ENCODE measurements around the gene PDZD4.
"Not testable (repeated sequence)": the region's sequence is repeated elsewhere in the genome, so short reads cannot be mapped to it uniquely, and the experiment has no call there.

Gene PDZD4

DNA sequence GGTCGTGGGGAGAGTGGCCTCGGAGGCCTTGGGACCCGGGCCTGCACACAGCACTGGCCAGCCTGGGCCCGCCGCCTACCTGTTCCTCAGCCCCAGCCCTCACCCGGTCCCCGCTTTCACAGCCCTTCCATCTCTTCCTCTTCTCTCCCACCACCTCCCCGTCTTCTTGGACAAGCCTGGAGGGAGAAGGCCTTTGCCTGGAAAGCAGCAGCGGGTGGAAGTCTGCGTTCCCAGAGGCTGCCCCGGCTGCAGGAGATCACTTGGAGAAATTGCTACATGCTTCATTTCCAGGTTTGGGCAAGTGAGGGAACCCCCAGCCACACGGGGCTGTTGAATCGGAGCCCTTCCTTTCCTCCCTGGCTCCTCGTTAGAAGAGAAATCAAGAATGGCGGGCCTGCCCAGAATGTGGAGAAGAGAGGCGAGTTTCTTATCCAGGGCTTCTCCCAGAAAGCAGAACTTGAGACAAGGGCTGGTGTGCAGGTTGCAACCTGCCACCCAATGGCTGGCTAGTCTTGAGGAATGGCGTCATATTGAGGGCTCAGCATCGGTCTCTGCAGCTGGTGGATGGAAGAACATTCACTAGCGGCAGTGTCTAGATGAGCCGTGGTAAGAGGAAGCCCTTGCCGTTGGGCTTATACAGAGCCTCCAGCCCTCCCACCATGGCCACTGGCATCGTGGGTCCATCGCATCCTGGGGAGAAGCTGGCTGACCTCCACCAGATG, 1.2 kb upstream of the PDZD4 start:
- no peak for DNase-seq

DNA sequence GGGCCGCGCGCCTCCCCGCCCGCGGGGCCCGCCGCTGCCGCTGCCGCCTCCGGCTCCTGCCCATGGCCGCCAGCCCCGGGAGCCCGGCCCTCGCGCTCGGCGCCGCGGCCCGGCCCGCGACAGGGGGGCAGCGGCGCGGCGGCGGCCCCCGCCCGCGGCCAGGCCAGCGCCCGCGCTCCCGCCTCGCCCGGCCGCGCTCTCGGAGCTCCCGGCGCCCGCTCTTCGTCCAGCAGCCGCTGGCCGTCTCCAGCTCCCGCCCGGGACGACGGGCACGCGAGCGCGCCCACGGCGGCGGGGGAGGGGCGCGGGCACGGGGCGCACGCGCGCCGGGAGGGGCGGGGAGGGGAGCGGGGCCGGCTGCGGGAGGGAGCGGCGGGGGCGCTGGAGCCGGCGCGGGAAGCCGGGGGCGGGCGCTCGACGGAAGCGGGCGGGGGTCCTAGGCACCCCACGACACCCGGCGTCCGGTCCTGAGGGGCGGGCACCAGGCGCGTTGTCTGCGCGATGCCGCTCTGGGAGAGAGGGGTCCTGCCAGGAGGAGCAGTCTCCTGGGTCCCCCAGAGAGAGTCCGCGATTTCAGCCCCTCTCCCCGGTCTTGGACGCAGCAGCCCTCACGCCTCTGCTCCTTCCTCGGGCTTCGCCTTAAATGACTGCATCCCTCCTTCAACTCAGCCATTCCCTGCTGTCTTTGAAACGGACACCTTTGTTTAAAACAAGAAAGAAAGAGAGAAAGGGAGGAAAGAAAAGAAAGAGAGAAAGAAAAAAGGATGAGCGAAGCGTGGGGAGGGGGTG, 490 bp upstream of the PDZD4 start:
- no peak for DNase-seq

DNA sequence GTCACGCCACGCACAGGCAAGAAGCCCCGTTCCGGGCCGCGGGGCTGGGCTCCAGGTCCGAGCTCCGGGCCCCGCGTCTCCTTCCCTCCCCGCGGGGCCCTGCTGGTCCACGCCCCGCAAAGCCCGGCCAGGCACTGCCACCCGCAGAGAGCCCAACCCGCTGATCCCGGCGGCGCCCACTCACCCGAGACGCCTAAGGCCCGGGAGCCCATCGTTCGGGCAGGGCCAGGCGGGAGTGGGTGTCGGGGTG, 870 bp downstream of the PDZD4 start:
- no peak for DNase-seq

DNA sequence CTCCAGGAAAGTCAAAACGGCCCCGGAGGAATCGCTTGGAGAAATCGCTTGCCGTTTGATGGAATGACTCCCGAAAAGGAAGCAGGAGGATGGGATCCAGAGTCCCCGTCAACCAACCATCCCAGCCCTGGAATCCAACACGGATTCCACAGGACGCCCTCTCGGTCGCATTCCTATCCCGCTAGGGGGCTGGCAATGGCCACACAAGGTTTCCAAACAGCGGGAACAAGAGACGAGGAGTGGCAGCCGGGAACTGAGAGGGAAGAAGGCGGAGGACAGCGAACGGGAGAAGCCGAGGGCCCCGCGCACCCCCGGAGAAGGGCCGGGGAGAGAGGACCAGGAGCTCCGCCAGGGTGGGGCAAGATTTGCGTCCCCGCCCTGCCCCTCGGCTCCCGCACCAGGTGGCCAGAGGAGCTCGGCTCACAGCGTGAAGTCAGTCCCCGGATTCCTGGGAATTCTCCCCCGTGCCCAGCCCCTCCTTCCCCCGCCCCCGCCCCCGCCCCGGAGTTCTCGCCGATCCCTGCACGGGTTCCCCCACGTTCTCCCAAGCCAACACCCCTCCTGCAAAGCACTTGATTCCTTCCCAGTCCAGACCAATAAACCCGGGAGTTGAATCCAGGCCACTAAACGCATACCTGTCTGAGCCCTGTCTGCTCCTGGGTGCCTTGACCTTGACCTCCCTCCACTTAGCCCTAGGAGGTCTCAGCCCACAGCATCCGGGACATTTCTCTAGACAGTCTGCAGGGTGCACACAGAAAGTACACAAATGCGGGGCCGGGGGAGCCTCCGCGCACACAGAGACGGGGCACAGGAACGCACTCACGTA, 1.4 kb downstream of the PDZD4 start:
- no peak for DNase-seq

DNA sequence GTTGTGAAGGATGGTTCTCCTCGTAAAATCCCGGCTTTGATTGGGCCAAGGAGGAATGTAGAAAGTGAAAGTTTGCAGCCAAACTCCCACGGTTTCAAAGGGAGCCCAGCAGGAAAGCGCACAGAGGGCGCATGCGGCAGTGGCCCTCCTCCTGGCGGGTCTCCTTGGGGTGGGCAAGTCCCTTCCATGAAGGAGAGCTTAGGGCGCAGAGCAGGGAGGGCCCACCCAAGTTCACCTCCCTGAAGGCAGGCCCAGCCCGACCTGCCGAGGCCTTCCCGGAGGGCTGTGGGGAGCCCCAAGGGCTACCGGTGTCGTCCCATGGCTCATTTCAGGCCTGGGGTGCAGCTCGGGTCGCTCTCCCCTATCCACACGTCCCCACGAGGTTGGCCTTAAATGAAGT, 2.0 kb downstream of the PDZD4 start:
- no peak for DNase-seq

DNA sequence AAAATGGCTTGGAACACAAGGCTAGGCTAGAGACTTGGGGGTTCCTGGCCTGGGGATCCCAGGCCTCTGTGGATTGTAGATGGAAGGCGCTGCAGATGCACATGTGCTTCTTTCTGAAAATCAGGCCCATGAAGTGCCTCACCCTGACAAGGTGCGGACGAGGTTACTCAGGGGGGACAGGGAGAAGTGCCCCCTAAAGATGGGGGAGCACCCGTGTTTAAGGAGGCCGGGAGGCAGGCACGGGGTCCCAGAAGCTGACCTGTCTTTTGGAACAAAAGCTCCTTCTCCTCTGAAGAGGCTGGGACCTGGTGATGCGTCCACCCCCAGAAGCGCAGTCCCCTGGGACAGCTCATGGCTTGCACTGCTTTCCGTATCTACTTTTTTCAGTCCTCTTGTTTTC, 2.4 kb downstream of the PDZD4 start:
- no peak for DNase-seq

DNA sequence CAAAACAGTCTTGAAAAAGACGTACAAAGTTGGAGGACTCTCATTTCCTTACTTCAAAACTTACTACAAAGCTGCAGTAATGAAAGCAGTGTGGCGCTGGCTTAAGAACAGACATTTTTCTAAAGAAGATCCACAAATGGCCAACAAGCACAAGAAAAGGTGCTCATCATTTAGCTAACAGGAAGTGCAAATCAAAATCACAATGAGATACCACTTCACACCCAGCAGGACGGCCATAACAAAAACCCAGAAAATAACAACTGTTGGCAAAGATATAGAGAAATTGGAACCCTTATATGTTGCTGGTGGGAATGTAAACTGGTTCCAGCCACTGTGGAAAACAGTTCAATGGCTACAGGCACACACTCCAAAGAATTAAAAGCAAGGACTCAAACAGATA, 3.3 kb downstream of the PDZD4 start:
- DNase-seq: no peak

DNA sequence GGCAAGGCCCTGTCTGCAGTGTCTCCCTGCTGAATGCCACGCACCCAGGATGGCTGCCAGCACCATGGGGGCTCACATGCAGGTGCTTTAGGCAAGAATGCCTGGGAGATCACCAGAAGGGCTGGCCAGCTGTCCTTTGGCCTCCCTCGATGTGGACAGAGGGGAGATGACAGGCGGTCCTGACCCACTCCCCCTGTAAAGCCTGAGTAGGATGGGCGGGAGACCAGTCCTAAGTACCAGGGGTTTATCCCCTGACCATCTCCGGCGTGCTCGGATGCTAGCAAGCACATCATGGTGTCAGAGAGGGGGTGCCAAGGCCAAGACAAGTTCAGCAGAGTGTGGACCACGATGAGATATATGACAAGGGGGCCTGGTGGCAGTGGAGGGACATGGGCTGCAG, 5.3 kb downstream of the PDZD4 start:
- no peak for DNase-seq

DNA sequence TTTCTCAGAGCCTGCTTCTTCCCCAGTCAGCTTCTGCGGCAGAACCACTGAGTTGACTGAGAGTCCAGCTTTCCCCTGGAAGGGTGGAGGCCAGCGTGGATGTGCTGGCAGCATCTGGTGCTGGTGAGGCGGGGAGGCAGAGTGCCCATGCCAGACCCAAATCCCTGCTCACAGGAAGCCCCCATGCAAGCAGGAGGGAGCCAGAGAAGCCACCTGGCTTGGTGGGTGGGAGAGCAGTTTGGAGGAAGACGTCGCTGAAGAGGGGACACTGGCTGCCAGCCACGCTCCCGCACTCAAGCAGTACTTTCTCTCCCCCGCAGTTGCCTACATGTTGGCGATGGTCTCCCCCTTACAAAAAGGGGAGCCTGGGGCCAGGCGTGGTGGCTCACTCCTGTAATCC, 6.0 kb downstream of the PDZD4 start:
- no peak for DNase-seq

DNA sequence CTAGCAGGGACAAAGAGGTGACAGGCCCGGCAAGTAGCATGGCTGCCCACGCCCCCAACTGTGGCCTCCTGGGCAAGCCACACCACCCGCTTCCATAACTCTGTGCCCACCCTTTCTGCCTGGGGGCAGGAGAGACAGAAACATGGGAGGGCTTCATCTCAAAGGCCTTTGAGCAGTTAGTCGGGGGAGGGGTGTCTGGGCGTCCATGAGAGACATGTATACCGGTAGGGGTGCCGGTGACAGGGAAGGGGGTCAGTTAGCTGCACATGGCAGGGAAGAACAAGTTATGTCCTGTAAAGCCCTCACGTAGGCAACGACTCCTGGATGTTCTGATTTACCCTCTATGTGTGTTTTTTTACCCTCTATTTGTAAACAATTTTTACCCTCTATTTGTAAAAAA, 9.3 kb downstream of the PDZD4 start:
- no peak for DNase-seq

DNA sequence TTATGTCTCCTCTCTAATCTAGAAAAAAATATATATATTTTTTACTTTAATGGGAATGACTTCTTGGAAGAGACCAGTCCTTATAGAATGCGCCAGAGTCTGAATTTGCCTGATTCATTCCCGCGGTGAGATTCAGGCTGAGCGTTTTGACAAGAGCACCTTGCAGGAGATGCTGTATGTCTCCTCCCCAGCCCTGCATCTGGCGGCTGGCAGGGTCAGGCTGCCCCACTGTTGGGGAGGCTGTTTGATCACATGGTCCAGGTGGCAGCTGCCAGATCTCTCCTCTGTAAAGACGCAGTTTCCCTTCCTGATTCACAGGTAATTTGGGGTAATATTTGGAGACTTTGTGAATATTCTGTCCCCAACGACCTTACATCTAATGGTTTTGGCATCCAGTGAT, 9.7 kb downstream of the PDZD4 start:
- no peak for DNase-seq

DNA sequence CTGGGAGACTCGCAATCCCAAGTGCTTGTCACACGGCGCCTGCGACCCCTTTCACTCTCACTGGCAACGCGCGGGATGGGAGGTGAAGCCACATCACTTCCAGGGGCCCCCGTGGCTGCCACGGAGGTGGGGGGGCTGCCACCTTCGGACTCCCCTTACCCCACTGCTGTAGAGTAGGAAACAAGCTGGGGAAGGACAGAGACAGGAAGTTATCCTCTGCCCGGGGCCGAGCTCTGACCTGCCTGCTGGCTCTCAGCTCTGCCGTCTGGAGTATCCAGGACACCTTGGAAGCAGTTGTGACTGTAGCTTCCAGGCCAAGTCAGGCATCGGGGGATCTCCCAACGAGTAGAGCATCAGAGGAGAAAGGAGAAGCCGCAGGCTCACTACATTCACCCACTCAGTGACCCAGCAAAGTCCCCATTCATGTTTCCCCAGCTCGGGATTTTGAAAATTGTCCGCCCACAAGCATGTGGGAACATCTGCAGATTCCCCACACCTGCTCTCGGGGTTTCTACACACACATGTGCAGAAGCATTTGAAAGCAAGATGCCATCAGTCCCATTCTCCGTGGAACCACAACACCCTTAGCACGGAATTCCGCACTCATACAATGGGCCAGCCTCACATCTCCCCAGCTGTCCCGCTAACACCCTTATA, 10.8 kb downstream of the PDZD4 start:
- no peak for DNase-seq

DNA sequence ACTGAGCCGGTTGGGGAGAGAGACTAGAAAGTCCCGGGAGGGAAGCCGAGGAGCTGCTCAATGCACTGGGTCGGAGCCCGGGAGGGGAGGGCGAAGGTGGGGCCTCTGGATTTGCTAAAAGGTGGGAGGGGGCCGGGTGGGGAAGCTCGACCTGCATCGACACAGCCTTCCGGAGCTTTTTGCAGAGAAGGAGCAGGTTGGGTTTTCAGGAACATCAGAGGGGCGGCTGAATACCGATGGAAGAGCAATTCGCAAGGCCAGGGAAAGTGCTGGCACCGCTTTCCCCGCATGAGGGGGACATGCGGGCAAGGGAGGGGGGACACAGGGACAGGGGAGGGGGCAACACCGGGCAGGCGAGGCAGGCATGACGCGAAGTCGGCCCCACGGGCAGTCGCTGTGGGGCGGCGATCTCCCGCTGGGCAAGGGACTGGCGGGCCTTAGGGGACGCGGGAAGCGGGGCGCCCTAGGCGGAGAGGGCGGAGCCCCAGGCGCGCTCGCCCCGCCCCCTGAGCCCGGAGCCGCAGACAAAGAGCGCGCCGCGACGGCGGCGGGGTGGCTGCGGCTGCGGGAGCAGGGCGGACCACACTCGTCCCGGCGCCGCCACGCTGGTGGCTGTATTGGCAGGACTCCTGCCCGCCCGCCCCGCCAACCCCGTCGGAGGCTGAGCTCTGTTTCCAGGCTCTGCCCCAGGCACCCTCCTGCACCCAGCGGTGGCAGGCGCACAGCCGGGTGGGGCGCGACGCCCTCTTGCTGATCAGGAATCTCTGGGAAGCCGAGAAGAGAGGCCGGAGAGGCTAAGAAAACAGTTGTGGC, 11.6 kb downstream of the PDZD4 start:
- no peak for DNase-seq

DNA sequence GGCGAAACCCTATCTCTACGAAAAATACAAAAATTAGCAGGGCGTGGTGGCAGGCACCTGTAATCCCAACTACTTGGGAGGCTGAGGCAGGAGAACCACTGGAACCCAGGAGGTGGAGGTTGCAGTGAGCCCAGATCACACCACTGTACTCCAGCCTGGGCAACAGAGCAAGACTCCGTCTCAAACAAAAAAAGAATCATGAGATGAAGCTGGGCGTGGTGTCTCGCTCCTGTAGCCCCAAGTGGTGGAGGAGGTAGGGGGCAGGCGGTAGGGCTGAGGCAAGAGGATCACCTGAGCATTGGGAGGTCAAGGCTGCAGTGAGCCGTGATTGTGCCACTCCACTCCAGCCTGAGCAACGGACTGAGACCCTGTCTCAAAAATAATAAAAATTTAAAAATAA, 12.3 kb downstream of the PDZD4 start:
- DNase-seq: not testable (repeated sequence)

DNA sequence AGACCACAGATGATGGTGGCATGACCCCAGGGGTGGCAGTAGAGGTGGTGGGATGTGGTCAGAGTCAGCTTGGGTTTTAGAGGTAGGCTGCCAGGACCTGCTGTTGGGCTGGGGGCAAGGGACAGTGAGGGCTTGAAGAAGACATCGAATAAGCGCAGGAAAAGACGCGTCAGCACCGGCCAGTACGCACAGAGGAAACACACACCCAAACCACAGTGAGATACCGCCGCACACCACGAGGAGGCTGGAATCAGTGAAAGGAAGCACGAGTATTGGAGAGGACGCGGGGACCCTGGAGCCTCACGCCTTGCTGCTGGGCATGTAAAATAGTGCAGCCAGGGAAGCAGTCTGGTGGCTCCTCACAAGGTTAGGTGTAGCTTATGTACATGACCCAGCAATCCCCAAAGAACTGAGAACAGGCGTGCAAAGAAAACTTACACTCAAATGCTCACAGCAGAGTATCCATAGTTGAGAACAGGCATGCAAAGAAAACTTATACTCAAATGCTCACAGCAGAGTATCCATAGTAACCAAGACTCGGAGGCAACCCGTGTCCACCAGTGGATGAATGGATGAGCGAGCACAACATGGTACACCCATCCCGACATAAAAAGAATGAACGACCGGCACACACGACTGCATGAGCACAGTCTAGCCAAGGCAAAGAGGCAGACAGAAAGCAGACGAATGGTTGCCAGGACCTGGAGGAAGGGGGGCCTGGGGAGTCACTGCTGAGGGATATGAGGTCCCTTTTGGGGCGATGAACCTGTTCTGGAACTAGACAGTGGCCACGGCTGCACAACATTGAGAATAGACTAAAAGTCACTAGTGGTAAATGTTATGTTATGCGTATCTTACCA, 13.3 kb downstream of the PDZD4 start:
- DNase-seq: no peak

DNA sequence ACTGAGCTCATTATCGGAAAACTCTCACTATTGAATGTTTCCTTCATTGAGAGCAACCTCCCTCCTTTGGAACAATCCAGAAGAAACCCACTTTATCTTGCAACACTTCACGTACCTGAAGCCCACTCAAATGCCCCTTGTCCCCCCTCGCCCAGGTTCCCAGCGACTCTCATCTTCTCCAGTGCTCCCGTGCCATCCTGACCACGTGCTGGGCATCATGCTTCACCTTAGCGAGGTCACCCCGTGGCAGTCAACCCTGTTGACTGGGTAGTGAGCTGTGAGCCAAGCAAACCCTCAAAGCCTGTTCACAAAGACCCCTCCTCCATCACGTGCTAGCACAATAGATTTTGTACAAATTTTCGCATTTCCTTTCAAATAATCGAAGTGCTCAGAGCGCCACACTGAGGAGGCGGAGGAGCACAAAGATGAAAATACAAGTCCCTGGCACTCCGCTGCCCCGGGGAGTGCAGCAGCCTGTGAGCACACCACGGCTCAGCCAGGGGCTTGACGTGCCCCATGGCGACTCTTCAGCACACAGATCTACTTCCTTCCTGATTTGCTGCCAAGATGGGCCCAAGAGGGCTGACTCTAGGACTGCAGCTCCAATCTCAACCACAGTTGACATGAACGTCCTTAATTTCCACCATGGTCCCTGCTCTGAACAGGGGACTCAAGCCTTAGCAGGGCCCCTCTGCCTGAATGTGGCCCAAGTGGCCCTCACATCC, 15.6 kb downstream of the PDZD4 start:
- no peak for DNase-seq

DNA sequence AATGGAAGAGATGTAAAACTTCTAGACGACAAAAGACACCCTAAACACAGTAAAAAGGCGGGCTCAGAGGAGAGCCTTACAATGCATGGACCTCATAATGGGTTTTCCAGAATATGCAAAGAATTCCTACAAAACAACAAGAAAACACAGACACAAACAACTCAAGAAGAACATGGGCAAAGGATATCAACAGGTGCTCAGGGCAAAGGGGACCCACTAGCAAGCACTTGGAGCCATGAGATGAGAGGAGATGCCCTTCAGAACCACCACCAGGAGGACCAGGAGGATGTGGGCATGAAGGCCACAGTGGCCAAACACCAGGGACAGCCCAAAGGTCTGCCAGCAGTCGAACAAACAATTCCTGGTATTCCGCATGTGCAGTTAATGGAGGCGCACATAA, 17.2 kb downstream of the PDZD4 start:
- DNase-seq: no peak

DNA sequence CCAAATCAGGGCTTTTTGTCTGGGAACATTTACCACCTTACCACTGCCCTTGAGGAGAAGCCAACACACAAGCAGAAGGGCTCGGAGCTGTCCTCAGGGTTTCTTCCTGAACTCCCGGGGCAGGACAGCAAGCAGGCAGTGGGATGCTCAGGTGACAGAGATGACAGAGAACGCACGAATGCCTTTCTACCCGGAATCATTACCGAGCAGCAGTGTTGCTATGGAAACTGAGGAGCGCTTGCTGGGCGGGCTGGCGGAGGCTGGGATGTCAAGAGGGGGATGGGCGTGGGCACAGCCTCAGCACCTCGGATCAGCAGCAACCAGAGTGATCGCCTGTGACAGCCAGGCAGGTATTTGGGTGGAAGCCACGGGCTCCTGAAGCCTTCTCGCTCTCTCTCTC, 18.1 kb downstream of the PDZD4 start:
- DNase-seq: no peak

DNA sequence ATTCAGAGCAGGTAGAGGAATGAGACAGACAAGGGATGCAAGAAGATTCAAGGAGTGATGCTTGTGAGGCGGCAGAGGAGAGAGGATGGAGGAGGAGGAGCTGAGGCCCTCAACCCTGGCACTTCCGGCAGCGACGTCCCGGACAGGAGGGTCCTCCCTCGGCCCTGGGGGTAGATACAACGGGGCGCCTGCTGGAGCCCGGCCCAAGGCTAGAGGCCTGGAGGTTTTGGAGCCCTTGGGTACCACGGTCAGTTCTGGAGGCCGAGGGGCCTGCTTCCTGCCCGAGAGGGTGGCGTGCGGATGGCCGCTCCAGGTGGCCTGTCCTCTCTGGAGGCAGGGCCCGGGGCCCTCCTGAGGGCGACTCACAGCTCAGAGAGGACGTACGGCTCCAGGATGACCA, 22.4 kb downstream of the PDZD4 start:
- DNase-seq: no peak

DNA sequence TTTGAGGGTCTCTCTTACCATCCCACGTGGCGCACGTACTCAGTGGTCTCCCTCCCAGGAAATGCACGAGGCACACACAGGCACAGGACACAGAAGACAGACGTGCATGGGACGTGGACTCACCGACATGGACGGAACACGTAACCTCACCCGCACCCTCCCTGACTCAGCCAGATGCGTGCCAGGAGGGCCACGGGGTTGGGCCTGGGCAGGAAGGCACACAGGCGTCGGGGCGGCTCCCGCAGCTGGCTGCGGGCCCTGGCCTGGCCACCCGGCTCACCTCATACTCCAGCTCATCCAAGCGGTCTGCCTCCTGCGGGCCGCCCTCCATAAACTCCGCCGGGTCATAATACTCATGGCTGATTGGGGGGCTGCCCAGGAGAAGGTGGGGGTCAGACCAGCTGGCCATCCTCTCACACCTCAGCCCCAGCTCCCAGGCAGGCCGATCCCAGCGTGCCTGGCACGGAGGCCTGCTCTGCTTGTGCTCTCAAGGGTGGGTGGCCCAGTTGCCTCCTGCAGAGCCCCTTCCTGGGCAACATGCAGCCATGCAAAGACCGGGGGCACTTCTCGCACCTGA, 23.3 kb downstream of the PDZD4 start:
- DNase-seq: no peak

DNA sequence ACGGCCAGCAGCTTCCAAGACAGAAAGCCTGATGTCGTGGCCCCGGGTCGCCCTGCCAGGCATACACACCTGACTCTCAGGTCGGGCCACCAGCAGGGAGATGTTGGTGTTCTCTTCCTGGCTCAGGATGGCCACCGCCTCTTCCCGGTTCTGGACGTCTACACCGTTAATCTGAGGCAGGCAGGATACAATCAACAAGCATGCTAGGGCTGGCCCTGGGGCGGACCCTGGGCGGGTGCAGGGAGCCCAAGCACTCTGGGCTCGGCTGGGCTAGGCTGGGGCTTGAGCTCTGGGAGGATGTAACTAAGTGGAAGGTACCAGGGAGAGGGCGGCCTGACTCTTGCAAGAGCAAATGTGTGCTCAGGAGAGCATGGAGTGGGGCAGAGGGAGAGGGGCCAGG, 24.9 kb downstream of the PDZD4 start:
- DNase-seq: no peak

Measured in DMS 273 treated with DMSO at 0.1 percent for 48 hours (cell line).